Keratinocyte (primary cell): ENCODE measurements around the gene IARS1.

Source experiments
- EZH2 ChIP-seq: IDR thresholded peaks from one replicate; pipeline ENCODE4 v1.6.1; 2012; ENCODE audit warnings: inconsistent platforms, mild to moderate bottlenecking, low read length, moderate library complexity
- TF ChIP-seq, protein P1 (sequence below), 3 experiments: IDR thresholded peaks in 1 of 3; conservative IDR thresholded peaks in 1 of 3; optimal IDR thresholded peaks in 1 of 3; 2 replicates in 2 of 3; 3 replicates in 1 of 3; pipeline versions ENCODE3 to v1.5.1; 2011; ENCODE audit warnings: low read length in 3 of 3, mild to moderate bottlenecking in 3 of 3, moderate library complexity in 2 of 3, control low read depth in 1 of 3, inconsistent platforms in 1 of 3; ENCODE audit not compliant: insufficient read depth in 2 of 3; ENCODE audit errors: extremely low read depth in 1 of 3

DNA sequence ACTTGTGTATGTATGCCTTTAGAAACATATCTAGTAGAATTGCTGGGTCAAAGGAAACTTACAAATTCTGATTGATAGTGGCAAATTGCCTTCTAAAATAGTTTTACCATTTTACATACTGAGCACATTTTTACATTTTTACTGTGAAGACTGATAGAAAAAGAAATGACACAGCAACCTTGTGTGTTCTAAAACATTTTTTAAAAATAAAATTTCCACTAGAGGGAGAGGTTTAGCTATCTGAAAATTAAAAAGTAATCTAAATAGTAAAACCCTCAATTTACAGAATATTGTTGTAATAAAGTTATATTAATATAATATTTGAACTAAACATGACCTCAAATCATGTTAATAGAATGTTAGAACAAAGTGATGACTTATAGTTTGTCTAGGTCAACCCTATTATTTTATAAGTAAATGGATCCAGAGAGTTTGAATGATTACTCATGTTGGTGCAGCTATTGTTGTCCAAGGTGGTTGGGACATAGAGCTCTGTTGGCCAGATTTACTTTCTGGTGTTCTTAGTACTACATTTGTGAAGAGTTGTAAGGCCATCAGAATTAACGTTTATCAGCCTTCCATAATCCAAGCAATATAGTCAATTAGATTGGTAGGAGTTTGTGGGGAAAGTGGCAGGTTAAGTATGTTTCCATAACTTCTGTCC is 49.5 kb upstream of the IARS1 start:
- TF ChIP-seq, protein P1, sequence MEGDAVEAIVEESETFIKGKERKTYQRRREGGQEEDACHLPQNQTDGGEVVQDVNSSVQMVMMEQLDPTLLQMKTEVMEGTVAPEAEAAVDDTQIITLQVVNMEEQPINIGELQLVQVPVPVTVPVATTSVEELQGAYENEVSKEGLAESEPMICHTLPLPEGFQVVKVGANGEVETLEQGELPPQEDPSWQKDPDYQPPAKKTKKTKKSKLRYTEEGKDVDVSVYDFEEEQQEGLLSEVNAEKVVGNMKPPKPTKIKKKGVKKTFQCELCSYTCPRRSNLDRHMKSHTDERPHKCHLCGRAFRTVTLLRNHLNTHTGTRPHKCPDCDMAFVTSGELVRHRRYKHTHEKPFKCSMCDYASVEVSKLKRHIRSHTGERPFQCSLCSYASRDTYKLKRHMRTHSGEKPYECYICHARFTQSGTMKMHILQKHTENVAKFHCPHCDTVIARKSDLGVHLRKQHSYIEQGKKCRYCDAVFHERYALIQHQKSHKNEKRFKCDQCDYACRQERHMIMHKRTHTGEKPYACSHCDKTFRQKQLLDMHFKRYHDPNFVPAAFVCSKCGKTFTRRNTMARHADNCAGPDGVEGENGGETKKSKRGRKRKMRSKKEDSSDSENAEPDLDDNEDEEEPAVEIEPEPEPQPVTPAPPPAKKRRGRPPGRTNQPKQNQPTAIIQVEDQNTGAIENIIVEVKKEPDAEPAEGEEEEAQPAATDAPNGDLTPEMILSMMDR (optimal IDR thresholded peaks at IDR 0.05 in 1 of 3, IDR thresholded peaks at IDR 0.05 in 1 of 3, conservative IDR thresholded peaks at IDR 0.05 in 1 of 3; ENCODE audit: extremely low read depth in 1 of 3, insufficient read depth in 2 of 3, low read length in 3 of 3): no peak
- TF ChIP-seq EZH2: no peak
